Duodenal mucosa (tissue), 2 donors: Measurements from ENCODE around the gene ZBTB16.

Experiments
- H3K27ac ChIP-seq: one replicate; pipeline ENCODE4 v1.7.0; 2013; ENCODE audit warnings: low read depth, low read length
- H3K27me3 ChIP-seq, 2 donors: one replicate each; pipeline ENCODE4 v1.7.0; 2013; ENCODE audit warnings: low read length in 2 of 2, control low read depth in 1 of 2; ENCODE audit not compliant: insufficient read depth in 2 of 2, control insufficient read depth in 1 of 2
- H3K36me3 ChIP-seq, 2 donors: one replicate each; pipeline ENCODE4 v1.7.0; 2013; ENCODE audit warnings: low read length in 2 of 2, control low read depth in 1 of 2; ENCODE audit not compliant: insufficient read depth in 2 of 2, control insufficient read depth in 1 of 2
- H3K4me1 ChIP-seq, 2 donors: one replicate each; pipeline ENCODE4 v1.7.0; 2013; ENCODE audit warnings: low read length in 2 of 2, control low read depth in 1 of 2; ENCODE audit not compliant: insufficient read depth in 2 of 2, control insufficient read depth in 1 of 2
- H3K4me3 ChIP-seq, 2 donors: one replicate each; pipeline ENCODE4 v1.7.0; 2013; ENCODE audit warnings: low read length in 2 of 2, low read depth in 1 of 2
- H3K9ac ChIP-seq, 2 donors: one replicate each; pipeline ENCODE4 v1.7.0; 2013; ENCODE audit warnings: low read length in 2 of 2, low read depth in 1 of 2
- H3K9me3 ChIP-seq, 2 donors: one replicate each; pipeline ENCODE4 v1.7.0; 2013; ENCODE audit warnings: low read length in 2 of 2, control low read depth in 1 of 2; ENCODE audit not compliant: control insufficient read depth in 1 of 2

Gene ZBTB16

GRCh38 chr11:114271316-114271715, 211.8 kb downstream of the ZBTB16 start:
- no peaks in the 10 kb centered on the region for H3K4me1 ChIP-seq
- H3K27ac ChIP-seq: no peak overlapping the region
- H3K27me3 ChIP-seq: peaks cover 6 to 10% of the 10 kb centered on the region in 2 donors
- H3K9me3 ChIP-seq: no peaks in the 10 kb centered on the region
- no peak overlapping the region for H3K4me3 ChIP-seq
- H3K36me3 ChIP-seq: no peaks in the 10 kb centered on the region
- no peak overlapping the region for H3K9ac ChIP-seq

- Histone ChIP-seq H3K27me3 (peaks cover 6 to 10% of the 10 kb centered on the region in 2 donors), H3K27ac (no peak overlapping the region), H3K4me3 (no peak overlapping the region), H3K9me3 (no peaks in the 10 kb centered on the region), H3K4me1 (no peaks in the 10 kb centered on the region), H3K9ac (no peak overlapping the region), H3K36me3 (no peaks in the 10 kb centered on the region)
Measured at GRCh38 chr11:114272311-114272710, 212.8 kb downstream of the ZBTB16 start.

GRCh38 chr11:114273071-114273470, 213.6 kb downstream of the ZBTB16 start:
- Histone ChIP-seq H3K4me1 (no peaks in the 10 kb centered on the region), H3K4me3 (no peak overlapping the region), H3K36me3 (no peaks in the 10 kb centered on the region), H3K27me3 (peaks cover 6 to 10% of the 10 kb centered on the region in 2 donors), H3K9me3 (no peaks in the 10 kb centered on the region), H3K9ac (no peak overlapping the region), H3K27ac (no peak overlapping the region)

DNA sequence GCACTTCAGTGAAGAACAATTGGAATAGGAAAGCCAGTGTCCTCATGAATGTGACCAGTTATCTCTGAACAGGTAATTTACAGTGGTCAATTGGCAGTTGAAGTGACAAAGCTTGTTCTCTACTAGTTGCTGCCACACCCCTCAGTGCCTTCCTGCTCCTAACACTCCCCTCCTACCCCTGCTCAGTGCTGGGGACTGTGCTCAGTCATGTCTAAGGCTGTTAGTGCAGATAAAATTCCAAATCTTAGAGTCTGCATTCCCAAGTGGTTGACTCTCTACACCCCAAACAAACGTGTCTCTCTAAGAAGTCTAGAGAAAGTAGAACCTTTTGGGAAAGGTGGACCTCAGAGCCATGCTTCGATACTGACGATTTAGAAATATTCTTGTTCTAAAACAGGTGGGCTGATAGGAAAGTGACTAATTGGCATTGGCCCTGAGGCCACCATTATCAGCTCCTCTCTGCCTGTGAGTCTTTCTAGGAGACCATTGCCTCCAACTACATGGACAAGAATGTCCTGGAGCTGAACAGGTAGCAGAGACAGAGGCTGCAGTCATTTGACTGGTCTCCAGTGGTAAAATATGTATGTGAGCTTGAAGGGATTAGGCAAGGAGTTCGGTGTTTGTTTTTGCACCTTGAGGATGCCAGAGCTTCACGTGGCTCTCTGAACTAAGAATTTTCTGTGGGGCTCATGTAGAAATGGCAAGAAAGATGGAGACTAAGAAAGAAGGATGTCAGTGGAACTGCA, 214.6 kb downstream of the ZBTB16 start:
- H3K4me3 ChIP-seq: no peak overlapping the region
- peaks cover 6 to 10% of the 10 kb centered on the region in 2 donors for H3K27me3 ChIP-seq
- H3K9ac ChIP-seq: no peak overlapping the region
- H3K27ac ChIP-seq: no peak overlapping the region
- H3K36me3 ChIP-seq: no peaks in the 10 kb centered on the region
- H3K9me3 ChIP-seq: no peaks in the 10 kb centered on the region
- no peaks in the 10 kb centered on the region for H3K4me1 ChIP-seq

- H3K27me3 ChIP-seq: peaks cover 6 to 10% of the 10 kb centered on the region in 2 donors
- H3K27ac ChIP-seq: no peak overlapping the region
- H3K4me3 ChIP-seq: no peak overlapping the region
- no peak overlapping the region for H3K9ac ChIP-seq
- H3K4me1 ChIP-seq: no peaks in the 10 kb centered on the region
- H3K36me3 ChIP-seq: no peaks in the 10 kb centered on the region
- no peaks in the 10 kb centered on the region for H3K9me3 ChIP-seq
Measured at GRCh38 chr11:114274637-114275036, 215.1 kb downstream of the ZBTB16 start.

- H3K36me3 ChIP-seq: no peaks in the 10 kb centered on the region
- H3K9me3 ChIP-seq: no peaks in the 10 kb centered on the region
Measured at GRCh38 chr11:114275280-114275679, 215.8 kb downstream of the ZBTB16 start.

GRCh38 chr11:114276077-114276476, 216.6 kb downstream of the ZBTB16 start:
- Histone ChIP-seq H3K27me3 (peaks cover 2 to 8% of the 10 kb centered on the region in 2 donors), H3K36me3 (no peaks in the 10 kb centered on the region), H3K4me3 (no peak overlapping the region), H3K9me3 (no peaks in the 10 kb centered on the region), H3K27ac (no peak overlapping the region), H3K4me1 (no peaks in the 10 kb centered on the region), H3K9ac (no peak overlapping the region)

More at GRCh38 chr11:114275280-114275679, 215.8 kb downstream of the ZBTB16 start:
- Histone ChIP-seq H3K27ac (no peak overlapping the region), H3K4me3 (no peak overlapping the region), H3K4me1 (no peaks in the 10 kb centered on the region), H3K27me3 (peaks cover 5 to 10% of the 10 kb centered on the region in 2 donors), H3K9ac (no peak overlapping the region)

DNA sequence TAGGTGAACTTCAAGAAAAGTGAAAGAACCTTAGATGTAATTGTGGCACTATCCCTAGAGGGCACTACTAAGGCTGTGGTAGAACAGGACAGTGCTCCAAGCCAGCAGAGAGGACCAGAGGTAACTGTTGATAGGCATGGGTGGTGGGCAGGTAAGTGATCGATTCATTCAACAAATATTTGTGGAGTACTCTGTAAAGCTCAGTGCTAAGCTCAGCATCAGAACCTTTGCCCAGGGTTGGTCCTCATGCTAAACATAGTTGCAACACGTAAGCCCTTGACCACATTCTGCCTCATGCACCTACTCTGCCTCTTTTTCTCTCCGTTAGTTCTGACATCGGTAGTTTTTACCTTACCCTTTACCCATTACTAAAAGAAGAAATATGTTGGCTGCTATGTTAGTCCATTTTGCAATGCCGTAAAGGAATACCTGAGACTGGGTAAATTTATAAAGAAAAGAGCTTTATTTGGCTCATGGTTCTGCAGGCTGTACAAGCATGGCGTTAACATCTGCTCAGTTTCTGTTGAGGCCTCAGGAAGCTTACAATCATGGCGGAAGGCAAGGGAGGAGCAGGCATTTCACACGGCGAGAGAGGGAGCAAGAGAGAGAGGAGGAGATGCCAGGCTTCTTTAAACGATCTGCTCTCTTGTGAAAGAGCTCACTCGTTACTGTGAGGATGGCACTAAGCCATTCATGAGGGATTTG, 218.3 kb downstream of the ZBTB16 start:
- Histone ChIP-seq H3K4me3 (no peak overlapping the region), H3K36me3 (no peaks in the 10 kb centered on the region), H3K4me1 (no peaks in the 10 kb centered on the region), H3K27ac (no peak overlapping the region), H3K27me3 (peaks cover 2 to 4% of the 10 kb centered on the region in 2 donors), H3K9ac (no peak overlapping the region), H3K9me3 (no peaks in the 10 kb centered on the region)

DNA sequence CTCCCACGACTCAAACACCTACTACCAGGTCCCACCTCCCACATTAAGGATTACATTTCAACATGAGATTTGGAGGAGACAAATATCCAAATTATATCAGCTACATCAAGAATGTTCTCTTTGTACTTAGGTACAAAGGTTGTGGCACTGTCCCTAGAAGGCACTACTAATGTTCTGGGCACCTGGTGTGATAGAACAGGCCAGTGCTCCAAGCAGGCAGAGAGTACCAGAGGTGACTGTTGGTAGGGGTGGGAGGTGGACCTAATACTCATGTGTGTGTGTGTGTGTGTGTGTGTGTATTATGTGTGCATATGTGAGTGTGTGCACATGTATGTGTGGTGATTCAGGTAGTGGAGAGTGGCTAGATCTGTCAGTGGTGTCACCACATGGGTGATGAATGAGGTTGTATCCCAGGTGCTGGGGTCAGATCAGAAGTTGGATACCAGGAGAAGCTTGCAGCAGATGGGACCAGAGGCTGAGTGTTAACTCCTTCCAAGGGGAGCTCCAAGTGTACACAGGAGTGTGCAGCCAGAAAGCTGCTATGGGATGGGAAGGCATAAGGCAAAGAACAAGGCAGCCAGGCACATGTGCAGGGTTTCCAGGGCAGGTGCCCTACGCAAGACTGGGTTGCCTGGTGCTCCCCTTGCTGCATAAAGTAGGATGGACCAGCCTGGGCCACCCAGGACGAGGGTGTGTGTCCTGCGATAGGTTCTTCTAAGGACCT, 219.0 kb downstream of the ZBTB16 start:
- no peaks in the 10 kb centered on the region for H3K36me3 ChIP-seq
- no peak overlapping the region for H3K27ac ChIP-seq
- no peak overlapping the region for H3K4me3 ChIP-seq
- H3K4me1 ChIP-seq: no peaks in the 10 kb centered on the region
- H3K9ac ChIP-seq: no peak overlapping the region
- no peaks in the 10 kb centered on the region for H3K9me3 ChIP-seq
- peaks cover 0 to 4% of the 10 kb centered on the region in 2 donors for H3K27me3 ChIP-seq
